Fibroblast of lung (primary cell): ENCODE measurements around the gene PAQR7. TPM values are rescaled to one million over a fixed set of nuclear protein-coding genes. Genes with fewer than 3 reads are reported as not detected.

ENCODE experiments used
- DNase-seq, 2 donors: peaks; one replicate each; pipeline versions ENCODE4 v3.0.0 to v3.0.0-alpha.2; 2010; ENCODE audit warnings: low read depth in 2 of 2
- H2AFZ ChIP-seq: 2 replicates; pipeline ENCODE4 v1.5.1; 2012; ENCODE audit warnings: low read length, control low read depth, inconsistent platforms
- H3K27ac ChIP-seq: 2 replicates; pipeline ENCODE4 v1.5.1; 2011; ENCODE audit warnings: low read length, control low read depth; ENCODE audit not compliant: insufficient read depth
- H3K27me3 ChIP-seq: 2 replicates; pipeline ENCODE4 v1.5.1; 2011; ENCODE audit warnings: mild to moderate bottlenecking, low read length; ENCODE audit not compliant: control insufficient read depth, insufficient read depth
- H3K36me3 ChIP-seq: 2 replicates; pipeline ENCODE4 v1.5.1; 2011; ENCODE audit warnings: low read length; ENCODE audit not compliant: control insufficient read depth, insufficient read depth
- H3K4me1 ChIP-seq: 2 replicates; pipeline ENCODE4 v1.5.1; 2011; ENCODE audit warnings: low read length; ENCODE audit not compliant: control insufficient read depth, insufficient read depth; ENCODE audit errors: extremely low read depth
- H3K4me2 ChIP-seq: 2 replicates; pipeline ENCODE4 v1.5.1; 2011; ENCODE audit warnings: low read length, control low read depth; ENCODE audit not compliant: insufficient read depth; ENCODE audit errors: extremely low read depth
- H3K4me3 ChIP-seq, 4 experiments: fragments of 200-600 bp in 1 of 4; sonication (generic) in 1 of 4; replicated peaks in 1 of 4; 2 replicates each; pipeline ENCODE4 v1.5.1; 2011 to 2016; ENCODE audit warnings: low read length in 4 of 4, low read depth in 3 of 4, mild to moderate bottlenecking in 3 of 4, control low read depth in 2 of 4, inconsistent platforms in 1 of 4, mixed read lengths in 1 of 4; ENCODE audit not compliant: insufficient read depth in 1 of 4; ENCODE audit errors: control extremely low read depth in 1 of 4
- H3K79me2 ChIP-seq: 2 replicates; pipeline ENCODE4 v1.5.1; 2012; ENCODE audit warnings: mild to moderate bottlenecking, low read length, inconsistent platforms; ENCODE audit not compliant: control insufficient read depth, insufficient read depth
- H3K9ac ChIP-seq: 2 replicates; pipeline ENCODE4 v1.5.1; 2011; ENCODE audit warnings: mild to moderate bottlenecking, low read length, control low read depth; ENCODE audit not compliant: insufficient read depth
- H3K9me3 ChIP-seq: 2 replicates; pipeline ENCODE4 v1.5.1; 2012; ENCODE audit warnings: low read depth, low read length; ENCODE audit not compliant: control insufficient read depth, insufficient read depth
- H4K20me1 ChIP-seq: 2 replicates; pipeline ENCODE4 v1.5.1; 2011; ENCODE audit warnings: low read length; ENCODE audit not compliant: control insufficient read depth, insufficient read depth; ENCODE audit errors: extremely low read depth
- CTCF ChIP-seq, 2 donors: IDR thresholded peaks in 1 of 2; conservative IDR thresholded peaks in 1 of 2; 1 replicate in 1 of 2; 2 replicates in 1 of 2; pipeline ENCODE4 v1.5.1; 2011 to 2012; ENCODE audit warnings: low read length in 2 of 2, control low read depth in 1 of 2, inconsistent platforms in 1 of 2, low read depth in 1 of 2, mild to moderate bottlenecking in 1 of 2
- EZH2 ChIP-seq: IDR thresholded peaks from 2 replicates; pipeline ENCODE4 v1.5.1; 2012; ENCODE audit warnings: low read length, control low read depth, mild to moderate bottlenecking; ENCODE audit errors: missing control alignments
- polyA plus RNA-seq, 2 donors: library from polyadenylated mRNA; depleted of rRNA in 1 of 2; stranded (reverse) in 1 of 2; unstranded in 1 of 2; fragments of >200 nt; gene quantifications; 2 replicates each; pipeline ENCODE4 v1.2.1, GENCODE V29; 2011 to 2012; ENCODE audit warnings: missing spikeins in 1 of 2
- total RNA-seq: library from RNA; depleted of rRNA; stranded (reverse); fragments of >200 nt; gene quantifications from 2 replicates; pipeline ENCODE4 v1.2.1, GENCODE V29; 2014

PAQR7 gene
- total and polyA plus RNA-seq, 2 donors (not counting 1 experiment from before 2014, with no cell fraction given) = 12.8 to 15.9 TPM

GRCh38 chr1:25871704-25872494 is 3.6 kb downstream of the PAQR7 start:
- DNase-seq = no peak
- Histone ChIP-seq H3K9me3 (no peaks in the 10 kb centered on the region), H4K20me1 (no peaks in the 10 kb centered on the region), H3K4me2 (no peak overlapping the region), H3K9ac (no peak overlapping the region), H3K79me2 (no peaks in the 10 kb centered on the region), H3K27me3 (no peaks in the 10 kb centered on the region), H3K36me3 (peaks cover 6% of the 10 kb centered on the region), H3K4me1 (peaks cover 23% of the 10 kb centered on the region), H3K27ac (no peak overlapping the region), H3K4me3 (no peak overlapping the region), H2AFZ (no peak overlapping the region)
- TF ChIP-seq EZH2 = no peak
- no peak for TF ChIP-seq CTCF (conservative IDR thresholded peaks at IDR 0.05 in 1 of 2, IDR thresholded peaks at IDR 0.05 in 1 of 2; ENCODE audit: low read depth in 1 of 2, low read length in 2 of 2)

GRCh38 chr1:25871086-25871703 is 4.3 kb downstream of the PAQR7 start:
- H3K27me3 ChIP-seq = no peaks in the 10 kb centered on the region
- no peak for DNase-seq
- no peaks in the 10 kb centered on the region for H4K20me1 ChIP-seq
- H3K4me3 ChIP-seq = no peak overlapping the region
- no peak overlapping the region for H3K9ac ChIP-seq
- no peak overlapping the region for H3K27ac ChIP-seq
- no peak overlapping the region for H2AFZ ChIP-seq
- peaks cover 7% of the 10 kb centered on the region for H3K36me3 ChIP-seq
- H3K79me2 ChIP-seq = no peaks in the 10 kb centered on the region
- H3K4me2 ChIP-seq = no peak overlapping the region
- no peaks in the 10 kb centered on the region for H3K9me3 ChIP-seq
- TF ChIP-seq EZH2 (no peak), CTCF (conservative IDR thresholded peaks at IDR 0.05 in 1 of 2, IDR thresholded peaks at IDR 0.05 in 1 of 2; ENCODE audit: low read depth in 1 of 2, low read length in 2 of 2) (no peak)
- peaks cover 23% of the 10 kb centered on the region for H3K4me1 ChIP-seq

- H3K27me3 ChIP-seq = no peaks in the 10 kb centered on the region
- H3K9ac ChIP-seq = no peak overlapping the region
- DNase-seq = no peak
- no peak overlapping the region for H3K4me3 ChIP-seq
- H4K20me1 ChIP-seq = no peaks in the 10 kb centered on the region
- TF ChIP-seq CTCF (conservative IDR thresholded peaks at IDR 0.05 in 1 of 2, IDR thresholded peaks at IDR 0.05 in 1 of 2; ENCODE audit: low read depth in 1 of 2, low read length in 2 of 2) (no peak), EZH2 (no peak)
- no peaks in the 10 kb centered on the region for H3K79me2 ChIP-seq
- H3K36me3 ChIP-seq = peaks cover 7% of the 10 kb centered on the region
- H3K27ac ChIP-seq = no peak overlapping the region
- H3K4me1 ChIP-seq = peaks cover 20% of the 10 kb centered on the region
- H2AFZ ChIP-seq = no peak overlapping the region
- H3K4me2 ChIP-seq = no peak overlapping the region
- H3K9me3 ChIP-seq = no peaks in the 10 kb centered on the region
Observed at GRCh38 chr1:25870614-25871013, 4.9 kb downstream of the PAQR7 start.
